GM18858 (cell line): ENCODE data around the gene PIP5K1A.

Source experiments
- ATAC-seq: cut with Tn5 transposase; IDR thresholded peaks from one replicate; pipeline ENCODE4 v1.9.1; 2021; ENCODE audit not compliant: unreplicated experiment

PIP5K1A gene

GRCh38 chr1:151287767-151288500 lies 89.6 kb downstream of the PIP5K1A start:
- no peak for ATAC-seq

GRCh38 chr1:151288502-151288901 lies 90.2 kb downstream of the PIP5K1A start:
- no peak for ATAC-seq

GRCh38 chr1:151289080-151289935 lies 91.0 kb downstream of the PIP5K1A start:
- no peak for ATAC-seq

- no peak for ATAC-seq
These were observed 91.8 kb downstream of the PIP5K1A start for GRCh38 chr1:151289991-151290708.

GRCh38 chr1:151290709-151291303 lies 92.5 kb downstream of the PIP5K1A start:
- ATAC-seq, result no peak

GRCh38 chr1:151292207-151293030 lies 94.1 kb downstream of the PIP5K1A start:
- ATAC-seq, result no peak

- no peak for ATAC-seq
These were observed 94.7 kb downstream of the PIP5K1A start for GRCh38 chr1:151293093-151293492.

GRCh38 chr1:151294742-151295462 lies 96.5 kb downstream of the PIP5K1A start:
- no peak for ATAC-seq
